IMR-90 (cell line): Measurements from ENCODE around the gene SPATA9. TPM values are rescaled to one million over a fixed set of nuclear protein-coding genes. Genes with fewer than 3 reads are reported as not detected.

ENCODE experiments used
- ATAC-seq: fragments of 200-7000 bp; cut with Tn5 transposase; 2 replicates; pipeline ENCODE4 v1.9.1; 2020; ENCODE audit warnings: low read depth, mild to moderate bottlenecking, moderate library complexity
- BruUV-seq: library from RNA; stranded (reverse); fragments of 400-500 nt; replicated peaks from 2 replicates; lab custom pipeline; 2021; lab: Mats Ljungman, UMichigan
- CTCF ChIA-PET: fragments of 300-600 bp; formaldehyde crosslinking; extraction: SDS; loops from one replicate; lab custom pipeline; 2021; ENCODE audit warnings: antibody characterized with exemption; lab: Yijun Ruan, JAX
- POLR2A ChIA-PET: fragments of 300-600 bp; sonication (Branson Sonifier 250); formaldehyde crosslinking; loops from one replicate; lab custom pipeline; 2022; ENCODE audit warnings: antibody characterized with exemption; ENCODE audit not compliant: unreplicated experiment; lab: Charles Lee
- DNase-seq: peaks from one replicate; pipeline ENCODE4 v3.0.0; 2013
- H2AFZ ChIP-seq: replicated peaks from 2 replicates; pipeline ENCODE3; 2013; ENCODE audit warnings: low read length, mild to moderate bottlenecking; ENCODE audit not compliant: poor library complexity
- H2AK5ac ChIP-seq: 2 replicates; pipeline ENCODE4 v1.6.1; 2013; ENCODE audit warnings: low read depth, low read length, inconsistent platforms
- H2AK9ac ChIP-seq: replicated peaks from 2 replicates; pipeline ENCODE3; 2013; ENCODE audit warnings: mild to moderate bottlenecking, low read depth, low read length, moderate library complexity; ENCODE audit not compliant: poor library complexity
- H2BK120ac ChIP-seq: 2 replicates; pipeline ENCODE4 v1.6.1; 2013; ENCODE audit warnings: low read depth, low read length, inconsistent platforms
- H2BK15ac ChIP-seq: 3 replicates; pipeline ENCODE4 v1.6.1; 2013; ENCODE audit warnings: low read depth, low read length, inconsistent platforms
- H2BK20ac ChIP-seq: 2 replicates; pipeline ENCODE4 v1.6.1; 2013; ENCODE audit warnings: low read depth, mild to moderate bottlenecking, inconsistent platforms, low read length, moderate library complexity
- H2BK5ac ChIP-seq: 2 replicates; pipeline ENCODE4 v1.6.1; 2013; ENCODE audit warnings: mild to moderate bottlenecking, low read depth, low read length, inconsistent platforms; ENCODE audit not compliant: poor library complexity, severe bottlenecking
- H3K14ac ChIP-seq: replicated peaks from 2 replicates; pipeline ENCODE4 v1.6.1; 2013; ENCODE audit warnings: low read depth, low read length, inconsistent platforms
- H3K18ac ChIP-seq: 2 replicates; pipeline ENCODE4 v1.6.1; 2013; ENCODE audit warnings: low read depth, low read length, control low read depth
- H3K23ac ChIP-seq: 2 replicates; pipeline ENCODE4 v1.6.1; 2013; ENCODE audit warnings: low read depth, low read length, inconsistent platforms
- H3K27ac ChIP-seq: 2 replicates; pipeline ENCODE4 v1.5.1; 2013; ENCODE audit warnings: mild to moderate bottlenecking, control low read depth, low read length; ENCODE audit not compliant: insufficient read depth
- H3K27me3 ChIP-seq: 2 replicates; pipeline ENCODE4 v1.6.1; 2013; ENCODE audit warnings: low read length; ENCODE audit not compliant: control insufficient read depth, insufficient read depth
- H3K36me3 ChIP-seq: 2 replicates; pipeline ENCODE4 v1.6.1; 2013; ENCODE audit warnings: low read length, mixed read lengths; ENCODE audit not compliant: control insufficient read depth, insufficient read depth
- H3K4ac ChIP-seq: 2 replicates; pipeline ENCODE4 v1.6.1; 2013; ENCODE audit warnings: low read depth, low read length, inconsistent platforms
- H3K4me1 ChIP-seq: 2 replicates; pipeline ENCODE4 v1.6.1; 2013; ENCODE audit warnings: low read length, mixed read lengths; ENCODE audit not compliant: control insufficient read depth, insufficient read depth
- H3K4me2 ChIP-seq: 2 replicates; pipeline ENCODE4 v1.6.1; 2013; ENCODE audit warnings: low read depth, mild to moderate bottlenecking, control low read depth, low read length, moderate library complexity
- H3K4me3 ChIP-seq: 2 replicates; pipeline ENCODE4 v1.5.1; 2013; ENCODE audit warnings: low read depth, mild to moderate bottlenecking, control low read depth, low read length, moderate library complexity; ENCODE audit not compliant: insufficient read depth
- H3K56ac ChIP-seq: 2 replicates; pipeline ENCODE4 v1.6.1; 2013; ENCODE audit warnings: low read length, inconsistent platforms; ENCODE audit not compliant: insufficient read depth; ENCODE audit errors: extremely low read depth
- H3K79me1 ChIP-seq, 2 experiments: 2 replicates each; pipeline ENCODE4 v1.6.1; 2013; ENCODE audit warnings: low read length in 2 of 2, inconsistent platforms in 1 of 2, low read depth in 1 of 2
- H3K9ac ChIP-seq: 2 replicates; pipeline ENCODE4 v1.6.1; 2013; ENCODE audit warnings: low read depth, low read length, control low read depth
- H3K9me1 ChIP-seq: 2 replicates; pipeline ENCODE4 v1.6.1; 2013; ENCODE audit warnings: low read length, inconsistent platforms; ENCODE audit not compliant: insufficient read depth
- H3K9me3 ChIP-seq: 2 replicates; pipeline ENCODE4 v1.6.1; 2013; ENCODE audit warnings: low read length; ENCODE audit not compliant: control insufficient read depth, insufficient read depth
- H4K20me1 ChIP-seq: 2 replicates; pipeline ENCODE4 v1.6.1; 2013; ENCODE audit warnings: low read length, inconsistent platforms; ENCODE audit not compliant: insufficient read depth
- H4K5ac ChIP-seq: 2 replicates; pipeline ENCODE4 v1.6.1; 2013; ENCODE audit warnings: mild to moderate bottlenecking, low read depth, low read length, control low read depth
- H4K8ac ChIP-seq, 2 experiments: 2 replicates each; pipeline ENCODE4 v1.6.1; 2013; ENCODE audit warnings: low read depth in 2 of 2, low read length in 2 of 2, control low read depth in 1 of 2, inconsistent platforms in 1 of 2
- H4K91ac ChIP-seq: 2 replicates; pipeline ENCODE4 v1.6.1; 2013; ENCODE audit warnings: low read depth, low read length, inconsistent platforms; ENCODE audit not compliant: insufficient read depth
- CEBPB ChIP-seq: IDR thresholded peaks from 2 replicates; pipeline ENCODE4 v1.6.1; 2012; ENCODE audit warnings: low read depth, low read length, improper control_type of control experiment
- MAFK ChIP-seq: IDR thresholded peaks from 2 replicates; pipeline ENCODE4 v1.6.1; 2012; ENCODE audit warnings: low read depth, low read length, improper control_type of control experiment
- MXI1 ChIP-seq: IDR thresholded peaks from 2 replicates; pipeline ENCODE4 v1.6.1; 2012; ENCODE audit warnings: low read depth, mild to moderate bottlenecking, low read length, moderate library complexity, borderline replicate concordance
- POLR2A ChIP-seq: IDR thresholded peaks from 2 replicates; pipeline ENCODE4 v1.6.1; 2012; ENCODE audit warnings: mild to moderate bottlenecking, low read depth, low read length
- RAD21 ChIP-seq: IDR thresholded peaks from 2 replicates; pipeline ENCODE4 v1.6.1; 2012; ENCODE audit warnings: low read length, improper control_type of control experiment
- SMC3 ChIP-seq: fragments of 150-350 bp; IDR thresholded peaks from 2 replicates; pipeline ENCODE4 v1.6.1; 2016; ENCODE audit warnings: low read depth, mild to moderate bottlenecking, antibody characterized with exemption, low read length, moderate library complexity
- WGBS, 2 experiments: methylation state at CpG; one replicate each; pipeline versions ENCODE4 v1.1.5 to v1.1.7; 2013; ENCODE audit warnings: missing lambda C conversion rate in 2 of 2; ENCODE audit not compliant: insufficient read length in 1 of 2; ENCODE audit errors: extremely low coverage in 2 of 2; 5-methylcytosine and 5-hydroxymethylcytosine counted together
- dilution Hi-C: fragments of 300-500 bp; cut with HindIII; formaldehyde crosslinking; loops from one replicate; pipeline ENCODE4 v1.14.3; 2018; ENCODE audit warnings: low sequenced_read_pairs; ENCODE audit not compliant: unreplicated experiment
- in situ Hi-C: fragments of 300-500 bp; cut with MboI; formaldehyde crosslinking; loops from 3 replicates; pipeline ENCODE4 v1.14.3; 2019; ENCODE audit warnings: low sequenced_read_pairs, inconsistent platforms, mixed read lengths
- intact Hi-C: fragments of 100-400 bp; cut with micrococcal nuclease; formaldehyde crosslinking; loops from 2 replicates; pipeline ENCODE4 v1.10.0; 2022
- polyA plus RNA-seq, 3 experiments: library from polyadenylated mRNA; depleted of rRNA; stranded (reverse); fragments of >200 nt; gene quantifications; 2 replicates each; pipeline ENCODE4 v1.2.3, GENCODE V29; 2012; ENCODE audit warnings: low replicate concordance in 1 of 3
- total RNA-seq: library from RNA; depleted of rRNA; stranded (reverse); fragments of >200 nt; gene quantifications from 2 replicates; pipeline ENCODE4 v1.2.3, GENCODE V29; 2012
- TF ChIP-seq, protein P1 (sequence below): conservative IDR thresholded peaks from 2 replicates; pipeline ENCODE4 v1.5.1; 2012; ENCODE audit warnings: mild to moderate bottlenecking, low read depth, low read length, improper control_type of control experiment
- TF ChIP-seq, protein P2 (sequence below): fragments of 150-350 bp; IDR thresholded peaks from 2 replicates; pipeline ENCODE4 v1.6.1; 2017; ENCODE audit warnings: mild to moderate bottlenecking, antibody characterized with exemption, low read length, low read depth
- TF ChIP-seq, protein P3 (sequence below): fragments of 150-350 bp; IDR thresholded peaks from 2 replicates; pipeline ENCODE4 v1.6.1; 2016; ENCODE audit warnings: low read depth, mild to moderate bottlenecking, low read length, moderate library complexity, borderline replicate concordance

SPATA9 gene
- total and polyA plus RNA-seq, 2 of the 4 experiments (the other 2 are of a cell fraction), result 0.72 to 0.86 TPM

GRCh38 chr5:95720094-95720786, 37.4 kb upstream of the SPATA9 start (continued):
- TF ChIP-seq, protein P1, sequence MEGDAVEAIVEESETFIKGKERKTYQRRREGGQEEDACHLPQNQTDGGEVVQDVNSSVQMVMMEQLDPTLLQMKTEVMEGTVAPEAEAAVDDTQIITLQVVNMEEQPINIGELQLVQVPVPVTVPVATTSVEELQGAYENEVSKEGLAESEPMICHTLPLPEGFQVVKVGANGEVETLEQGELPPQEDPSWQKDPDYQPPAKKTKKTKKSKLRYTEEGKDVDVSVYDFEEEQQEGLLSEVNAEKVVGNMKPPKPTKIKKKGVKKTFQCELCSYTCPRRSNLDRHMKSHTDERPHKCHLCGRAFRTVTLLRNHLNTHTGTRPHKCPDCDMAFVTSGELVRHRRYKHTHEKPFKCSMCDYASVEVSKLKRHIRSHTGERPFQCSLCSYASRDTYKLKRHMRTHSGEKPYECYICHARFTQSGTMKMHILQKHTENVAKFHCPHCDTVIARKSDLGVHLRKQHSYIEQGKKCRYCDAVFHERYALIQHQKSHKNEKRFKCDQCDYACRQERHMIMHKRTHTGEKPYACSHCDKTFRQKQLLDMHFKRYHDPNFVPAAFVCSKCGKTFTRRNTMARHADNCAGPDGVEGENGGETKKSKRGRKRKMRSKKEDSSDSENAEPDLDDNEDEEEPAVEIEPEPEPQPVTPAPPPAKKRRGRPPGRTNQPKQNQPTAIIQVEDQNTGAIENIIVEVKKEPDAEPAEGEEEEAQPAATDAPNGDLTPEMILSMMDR, result no peak

GRCh38 chr5:95718738-95719137, 35.9 kb upstream of the SPATA9 start:
- no peak overlapping the region for H2AFZ ChIP-seq
- DNase-seq (no peak), ATAC-seq (no peak)
- ChIA-PET CTCF (no interaction called here), POLR2A (no interaction called here)
- no peak overlapping the region for H4K5ac ChIP-seq
- WGBS, 2 experiments, result 94% methylated on average over 2 of the region's 2 CpGs; no CpG with 5 or more reads in 1 of the 2 experiments
- H3K4me1 ChIP-seq, result peaks cover 13% of the 10 kb centered on the region
- BruUV-seq, result no TSS peak
- no peaks in the 10 kb centered on the region for H3K9me3 ChIP-seq
- H3K9me1 ChIP-seq, result no peaks in the 10 kb centered on the region
- intact Hi-C loops (no loop called here), dilution Hi-C loops (no loop called here), in situ Hi-C loops (no loop called here)
- H3K36me3 ChIP-seq, result no peaks in the 10 kb centered on the region
- H3K23ac ChIP-seq, result no peak overlapping the region
- H3K18ac ChIP-seq, result no peak overlapping the region
- no peak overlapping the region for H2AK9ac ChIP-seq
- no peak overlapping the region for H3K9ac ChIP-seq
- no peak overlapping the region for H2BK20ac ChIP-seq
- no peaks in the 10 kb centered on the region for H3K79me1 ChIP-seq
- H3K4me2 ChIP-seq, result no peak overlapping the region
- no peak overlapping the region for H3K4me3 ChIP-seq
- H4K20me1 ChIP-seq, result no peaks in the 10 kb centered on the region
- H4K91ac ChIP-seq, result peak overlapping the region; percentile 42; the same call in 1 of the 2 replicates
- no peak overlapping the region for H2BK5ac ChIP-seq
- H2BK120ac ChIP-seq, result no peak overlapping the region; the same call in 1 of the 2 replicates
- H3K4ac ChIP-seq, result no peak overlapping the region
- H2BK15ac ChIP-seq, result no peak overlapping the region; the same call in 2 of the 3 replicates
- no peak overlapping the region for H3K14ac ChIP-seq
- no peak overlapping the region for H2AK5ac ChIP-seq
- H3K56ac ChIP-seq, result no peak overlapping the region
- H3K27me3 ChIP-seq, result no peaks in the 10 kb centered on the region
- H4K8ac ChIP-seq, result no peak overlapping the region
- H3K27ac ChIP-seq, result no peak overlapping the region
- TF ChIP-seq MXI1 (no peak), SMC3 (no peak), MAFK (no peak), POLR2A (no peak), CEBPB (no peak), RAD21 (no peak)
- TF ChIP-seq, protein P1, result no peak
- TF ChIP-seq, protein P2, sequence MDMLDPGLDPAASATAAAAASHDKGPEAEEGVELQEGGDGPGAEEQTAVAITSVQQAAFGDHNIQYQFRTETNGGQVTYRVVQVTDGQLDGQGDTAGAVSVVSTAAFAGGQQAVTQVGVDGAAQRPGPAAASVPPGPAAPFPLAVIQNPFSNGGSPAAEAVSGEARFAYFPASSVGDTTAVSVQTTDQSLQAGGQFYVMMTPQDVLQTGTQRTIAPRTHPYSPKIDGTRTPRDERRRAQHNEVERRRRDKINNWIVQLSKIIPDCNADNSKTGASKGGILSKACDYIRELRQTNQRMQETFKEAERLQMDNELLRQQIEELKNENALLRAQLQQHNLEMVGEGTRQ, result no peak
- TF ChIP-seq, protein P3, sequence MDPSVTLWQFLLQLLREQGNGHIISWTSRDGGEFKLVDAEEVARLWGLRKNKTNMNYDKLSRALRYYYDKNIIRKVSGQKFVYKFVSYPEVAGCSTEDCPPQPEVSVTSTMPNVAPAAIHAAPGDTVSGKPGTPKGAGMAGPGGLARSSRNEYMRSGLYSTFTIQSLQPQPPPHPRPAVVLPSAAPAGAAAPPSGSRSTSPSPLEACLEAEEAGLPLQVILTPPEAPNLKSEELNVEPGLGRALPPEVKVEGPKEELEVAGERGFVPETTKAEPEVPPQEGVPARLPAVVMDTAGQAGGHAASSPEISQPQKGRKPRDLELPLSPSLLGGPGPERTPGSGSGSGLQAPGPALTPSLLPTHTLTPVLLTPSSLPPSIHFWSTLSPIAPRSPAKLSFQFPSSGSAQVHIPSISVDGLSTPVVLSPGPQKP, result no peak
